HG03045 (cell line): Measurements from ENCODE around the gene IPMK.
A peak's percentile ranks its signal among the peaks of the same experiment; 100 is the strongest.
"Not testable (repeated sequence)": the region's sequence is repeated elsewhere in the genome, so short reads cannot be mapped to it uniquely, and the experiment has no call there.

Source experiments
- ATAC-seq: cut with Tn5 transposase; IDR thresholded peaks from one replicate; pipeline ENCODE4 v1.9.1; 2021; ENCODE audit warnings: mild to moderate bottlenecking, moderate library complexity; ENCODE audit not compliant: unreplicated experiment

IPMK gene

GRCh38 chr10:58268454-58268945, 806 bp upstream of the IPMK start:
- peak; percentile 0 for ATAC-seq

GRCh38 chr10:58266826-58267712, 625 bp downstream of the IPMK start:
- ATAC-seq, result peak; percentile 17

- ATAC-seq, result no peak
These were observed 1.5 kb downstream of the IPMK start for GRCh38 chr10:58266003-58266825.

- ATAC-seq, result no peak
These were observed 2.4 kb downstream of the IPMK start for GRCh38 chr10:58265249-58265648.

DNA sequence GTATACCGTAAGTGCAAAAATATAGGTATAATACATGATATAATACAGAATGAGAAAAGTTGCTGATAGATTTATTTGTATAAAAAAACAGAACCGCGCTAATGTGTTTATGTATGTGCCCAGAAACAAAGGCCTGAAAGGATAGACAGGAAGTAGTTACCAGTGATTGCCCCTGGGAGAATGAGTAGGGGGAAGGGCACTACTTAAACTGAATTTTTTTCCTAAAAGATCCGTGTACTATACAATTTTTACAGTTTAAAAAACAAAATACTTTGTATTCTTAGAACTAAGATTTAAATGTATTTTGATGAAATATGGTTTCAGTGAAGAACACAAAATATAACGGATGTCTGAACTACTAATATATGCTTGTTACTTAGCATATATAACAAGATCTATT, 2.9 kb downstream of the IPMK start:
- ATAC-seq, result no peak

- no peak for ATAC-seq
These were observed 4.9 kb downstream of the IPMK start for GRCh38 chr10:58262766-58263165.

DNA sequence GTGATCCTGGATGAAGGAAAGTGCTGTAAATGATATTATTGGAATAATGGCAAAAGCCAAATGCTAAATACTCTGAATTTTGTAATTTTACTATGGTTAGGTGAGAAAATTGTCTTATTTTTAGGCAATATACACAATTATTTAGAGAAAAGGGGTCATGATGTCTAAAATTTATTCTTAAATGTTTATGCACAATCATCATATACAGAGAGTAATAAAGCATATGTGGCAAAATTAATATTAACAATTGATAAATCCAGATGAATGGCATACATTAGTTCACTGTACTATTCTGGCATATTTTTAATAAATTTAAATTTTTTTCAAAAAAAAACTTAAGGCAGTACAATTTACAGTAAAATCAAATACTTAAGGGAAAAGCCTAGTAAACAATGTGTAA, 7.4 kb downstream of the IPMK start:
- no peak for ATAC-seq

DNA sequence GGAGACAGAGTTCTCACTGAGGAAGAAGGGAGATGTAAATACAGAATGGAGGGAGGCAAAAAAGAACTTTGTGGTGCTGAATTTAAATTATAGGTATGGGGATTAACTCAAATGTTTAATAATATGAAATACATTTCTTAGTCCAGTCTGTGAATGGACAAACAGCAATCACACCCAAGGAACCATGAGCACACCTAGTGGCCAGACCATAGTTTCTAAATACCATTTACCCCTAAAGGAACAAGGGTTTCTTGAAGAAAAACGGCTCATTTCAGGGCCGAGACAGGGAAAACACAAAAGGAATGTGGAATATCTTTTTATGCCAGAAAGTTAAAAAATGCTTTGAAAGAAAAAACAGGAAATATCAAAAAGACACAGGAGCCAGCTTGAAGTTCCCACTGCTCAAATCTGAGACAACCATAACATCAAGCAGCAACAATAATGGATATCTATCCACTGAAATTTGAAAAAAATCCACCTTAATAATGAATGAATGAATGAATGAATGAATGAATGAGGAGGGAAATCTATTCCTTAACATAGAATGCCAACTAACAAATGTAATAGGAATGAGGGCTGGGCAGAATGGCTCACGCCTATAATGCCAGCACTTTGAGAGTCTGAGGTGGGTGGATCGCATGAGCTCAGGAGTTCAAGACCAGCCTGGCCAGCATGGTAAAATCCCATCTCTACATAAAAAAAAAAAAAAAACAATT, 8.6 kb downstream of the IPMK start:
- ATAC-seq, result no peak

GRCh38 chr10:58256013-58256780, 11.5 kb downstream of the IPMK start:
- not testable (repeated sequence) for ATAC-seq

GRCh38 chr10:58254644-58255043, 13.1 kb downstream of the IPMK start:
- no peak for ATAC-seq

DNA sequence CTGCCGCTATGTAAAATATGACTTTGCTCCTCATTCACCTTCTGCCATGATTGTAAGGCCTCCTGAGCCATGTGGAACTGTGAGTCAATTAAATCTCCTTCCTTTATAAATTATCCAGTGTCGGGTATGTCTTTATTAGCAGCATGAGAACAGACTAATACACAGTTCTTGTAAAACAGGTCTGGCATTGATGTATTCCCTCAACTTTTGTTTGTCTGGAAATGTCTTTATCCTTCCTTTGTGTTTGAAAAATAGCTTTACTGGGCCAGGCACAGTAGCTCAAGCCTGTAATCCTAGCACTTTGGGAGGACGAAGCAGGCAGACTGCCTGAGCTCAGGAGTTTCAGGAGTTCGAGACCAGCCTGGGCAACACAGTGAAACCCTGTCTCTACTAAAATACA, 14.5 kb downstream of the IPMK start:
- ATAC-seq, result no peak

DNA sequence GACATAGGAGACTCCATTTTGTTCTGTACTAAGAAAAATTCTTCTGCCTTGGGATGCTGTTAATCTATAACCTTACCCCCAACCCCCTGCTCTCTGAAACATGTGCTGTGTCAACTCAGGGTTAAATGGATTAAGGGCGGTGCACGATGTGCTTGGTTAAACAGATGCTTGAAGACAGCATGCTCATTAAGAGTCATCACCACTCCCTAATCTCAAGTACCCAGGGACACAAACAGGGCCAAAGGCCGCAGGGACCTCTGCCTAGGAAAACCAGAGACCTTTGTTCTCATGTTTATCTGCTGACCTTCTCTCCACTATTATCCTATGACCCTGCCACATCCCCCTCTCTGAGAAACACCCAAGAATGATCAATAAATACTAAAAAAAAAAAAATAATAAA, 23.0 kb downstream of the IPMK start:
- ATAC-seq, result not testable (repeated sequence)

- ATAC-seq, result not testable (repeated sequence)
These were observed 23.5 kb downstream of the IPMK start for GRCh38 chr10:58244242-58244641.

GRCh38 chr10:58243801-58244200, 23.9 kb downstream of the IPMK start:
- not testable (repeated sequence) for ATAC-seq

GRCh38 chr10:58243269-58243668, 24.4 kb downstream of the IPMK start:
- no peak for ATAC-seq

GRCh38 chr10:58241346-58241745, 26.3 kb downstream of the IPMK start:
- ATAC-seq, result no peak

GRCh38 chr10:58240531-58240930, 27.2 kb downstream of the IPMK start:
- ATAC-seq, result no peak

- ATAC-seq, result no peak
These were observed 28.0 kb downstream of the IPMK start for GRCh38 chr10:58239561-58240169.

DNA sequence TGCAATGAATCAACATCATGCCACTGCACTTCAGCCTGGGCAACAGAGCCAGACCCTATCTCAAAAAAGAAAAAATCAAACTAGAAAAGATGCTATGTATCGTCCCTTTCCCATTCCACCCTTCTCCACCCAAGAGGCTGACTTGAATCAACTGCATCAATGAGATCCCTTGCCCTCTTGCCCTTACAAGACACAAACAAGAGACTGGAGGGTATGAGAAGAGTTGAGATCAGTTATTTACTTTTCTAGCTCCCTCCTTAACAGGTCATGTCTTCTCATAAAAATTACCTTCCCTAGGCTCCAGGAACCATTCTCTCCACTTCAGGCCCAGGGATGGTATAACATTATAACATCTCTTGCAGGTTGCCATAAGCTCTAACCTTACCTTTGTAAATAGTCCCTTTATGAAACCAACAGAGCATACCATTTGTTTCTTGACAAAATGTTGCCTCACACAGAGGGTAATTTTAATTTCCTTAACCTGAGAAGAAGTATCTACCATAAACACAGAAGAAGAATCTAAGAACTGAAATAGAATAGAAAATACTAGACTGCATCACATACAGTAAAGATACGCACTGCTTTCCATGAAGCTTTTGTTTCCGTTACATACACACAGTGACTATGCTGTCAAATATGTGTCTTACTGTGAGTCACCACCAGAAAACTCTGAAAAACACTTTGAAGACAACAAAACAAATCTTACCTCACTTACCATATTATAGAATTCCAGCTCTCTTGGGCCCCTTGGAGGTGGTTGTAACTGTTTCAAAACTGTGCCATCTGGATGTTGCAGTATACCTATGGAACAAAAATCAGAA, 30.5 kb downstream of the IPMK start:
- no peak for ATAC-seq
